Measurements from ENCODE around the gene CHST14. TPM values are rescaled to one million over a fixed set of nuclear protein-coding genes. Genes with fewer than 3 reads are reported as not detected.

Gene CHST14
- polyA plus RNA-seq, 2 of the 4 experiments (the other 2 are of a cell fraction): 8.6 to 11.0 TPM

GRCh38 chr15:40459391-40460015, 11.3 kb upstream of the CHST14 start:
- Histone ChIP-seq H3K27ac (no peak overlapping the region), H3K4me1 (peaks cover 22% of the 10 kb centered on the region), H3K9me3 (no peaks in the 10 kb centered on the region), H3K4me3 (no peak overlapping the region), H3K4me2 (no peak overlapping the region)
- ChIA-PET CTCF (interaction anchor here (3.6 kb wide), 1 partner anchor 47 kb away, joined by 12 read pairs; no protein-coding TSS in a partner anchor), POLR2A (interaction anchor here (1.2 kb wide), 1 partner anchor 10 kb away, joined by 3 read pairs; no protein-coding TSS in a partner anchor)
- DNase-seq (ENCODE audit: low read depth in 1 of 2, low spot score in 1 of 2): no peak
- WGBS (ENCODE audit: missing lambda C conversion rate): 100% methylated on average over 5 of the region's 19 CpGs
- ATAC-seq: no peak
- FAIRE-seq: no peak
- no peak for TF ChIP-seq ZFP36 (IDR thresholded peaks at IDR 0.05; ENCODE audit: borderline replicate concordance, partially characterized antibody)
- TF ChIP-seq CBX8 (IDR thresholded peaks at IDR 0.05): no peak
- TF ChIP-seq RARB (CRISPR knock-in tag; IDR thresholded peaks at IDR 0.05): no peak
- TF ChIP-seq BHLHE40 (IDR thresholded peaks at IDR 0.05; ENCODE audit: low read depth, low read length): no peak
- no peak for TF ChIP-seq RNF2 (IDR thresholded peaks at IDR 0.05; ENCODE audit: borderline replicate concordance, low read depth)
- no peak for TF ChIP-seq NR3C1 (IDR thresholded peaks at IDR 0.05)
- TF ChIP-seq FOSB (CRISPR knock-in tag; IDR thresholded peaks at IDR 0.05): no peak
- no peak for TF ChIP-seq NFE2L2 (conservative IDR thresholded peaks at IDR 0.05; ENCODE audit: low read length)
- TF ChIP-seq HDAC2 (IDR thresholded peaks at IDR 0.05): no peak
- TF ChIP-seq ZSCAN20 (CRISPR knock-in tag; IDR thresholded peaks at IDR 0.05): no peak
- no peak for TF ChIP-seq KDM1A (IDR thresholded peaks at IDR 0.05; ENCODE audit: low read depth)
- no peak for TF ChIP-seq HOXB5 (CRISPR knock-in tag; IDR thresholded peaks at IDR 0.05)
- no peak for TF ChIP-seq BCL3 (IDR thresholded peaks at IDR 0.05)
- TF ChIP-seq TFCP2L1 (CRISPR knock-in tag; IDR thresholded peaks at IDR 0.05): no peak

- Histone ChIP-seq H3K27ac (no peak overlapping the region), H3K9me3 (no peaks in the 10 kb centered on the region), H3K4me3 (no peak overlapping the region), H3K4me1 (peaks cover 13% of the 10 kb centered on the region), H3K4me2 (no peak overlapping the region)
- ATAC-seq (no peak), DNase-seq (ENCODE audit: low read depth in 1 of 2, low spot score in 1 of 2) (no peak), FAIRE-seq (no peak)
- 100% methylated on average over 2 of the region's 2 CpGs for WGBS (ENCODE audit: missing lambda C conversion rate)
- CTCF ChIA-PET: no interaction called here
- POLR2A ChIA-PET: interaction anchor here (1.2 kb wide), 1 partner anchor 10 kb away, joined by 3 read pairs; no protein-coding TSS in a partner anchor
- TF ChIP-seq ZFP36 (IDR thresholded peaks at IDR 0.05; ENCODE audit: borderline replicate concordance, partially characterized antibody) (no peak), TFCP2L1 (CRISPR knock-in tag; IDR thresholded peaks at IDR 0.05) (no peak), PHF8 (IDR thresholded peaks at IDR 0.05; ENCODE audit: borderline replicate concordance, low read depth) (no peak), NPAS2 (CRISPR knock-in tag; IDR thresholded peaks at IDR 0.05; ENCODE audit: borderline replicate concordance) (no peak), ZC3H11A (IDR thresholded peaks at IDR 0.05) (no peak), REST (IDR thresholded peaks at IDR 0.05) (no peak), PBX3 (IDR thresholded peaks at IDR 0.05) (no peak), POLR2AphosphoS2 (conservative IDR thresholded peaks at IDR 0.05; ENCODE audit: low read length) (no peak), GATA3 (IDR thresholded peaks at IDR 0.05; ENCODE audit: borderline replicate concordance) (no peak)
These were observed 10.4 kb upstream of the CHST14 start for GRCh38 chr15:40460404-40460803.
